HFFc6 (cell line): Measurements from ENCODE around the gene OR56A5. TPM values are rescaled to one million over a fixed set of nuclear protein-coding genes. Genes with fewer than 3 reads are reported as not detected.

Experiments used
- DNase-seq: peaks from one replicate; pipeline ENCODE4 v3.0.0-alpha.2; 2018
- H3K27ac Mint-ChIP-seq: 2 replicates; pipeline ENCODE4 v1.8.0; 2020; ENCODE audit warnings: mild to moderate bottlenecking, mixed read lengths
- H3K27me3 Mint-ChIP-seq: 2 replicates; pipeline ENCODE4 v1.8.0; 2021; ENCODE audit warnings: mild to moderate bottlenecking, moderate library complexity, mixed read lengths; ENCODE audit not compliant: insufficient read depth
- H3K36me3 Mint-ChIP-seq: 2 replicates; pipeline ENCODE4 v1.8.0; 2021; ENCODE audit warnings: low read depth, mixed read lengths
- H3K4me1 Mint-ChIP-seq: 2 replicates; pipeline ENCODE4 v1.8.0; 2020; ENCODE audit warnings: low read depth, mixed read lengths
- H3K4me3 Mint-ChIP-seq: 2 replicates; pipeline ENCODE4 v1.8.0; 2020; ENCODE audit warnings: mild to moderate bottlenecking, moderate library complexity, mixed read lengths
- H3K9me3 Mint-ChIP-seq: 2 replicates; pipeline ENCODE4 v1.8.0; 2020; ENCODE audit warnings: mild to moderate bottlenecking, mixed read lengths
- CTCF ChIP-seq: fragments of 200-600 bp; sonication (generic); IDR thresholded peaks from 2 replicates; pipeline ENCODE4 v1.5.0; 2021; ENCODE audit warnings: antibody characterized with exemption, mild to moderate bottlenecking
- total RNA-seq, 6 experiments: library from RNA; stranded (reverse); fragmentation: NEBNext Ultra II Directional; extraction: Animal tissue kit (Norgen Biotek cat#: 25700); gene quantifications; 2 replicates in 1 of 6; 3 replicates in 5 of 6; pipeline ENCODE4 v1.2.3, GENCODE V29; 2021

The OR56A5 gene
- total RNA-seq, 6 experiments from 2014 or later, result not detected

- no peak overlapping the region for H3K27ac Mint-ChIP-seq
- H3K27me3 Mint-ChIP-seq, result no peaks in the 10 kb centered on the region
- H3K9me3 Mint-ChIP-seq, result peaks cover 9% of the 10 kb centered on the region
- no peaks in the 10 kb centered on the region for H3K4me1 Mint-ChIP-seq
- no peak overlapping the region for H3K4me3 Mint-ChIP-seq
- H3K36me3 Mint-ChIP-seq, result no peaks in the 10 kb centered on the region
- no peak for TF ChIP-seq CTCF
- no peak for DNase-seq
These were observed 12.7 kb downstream of the OR56A5 start for GRCh38 chr11:5955586-5955985.

DNA sequence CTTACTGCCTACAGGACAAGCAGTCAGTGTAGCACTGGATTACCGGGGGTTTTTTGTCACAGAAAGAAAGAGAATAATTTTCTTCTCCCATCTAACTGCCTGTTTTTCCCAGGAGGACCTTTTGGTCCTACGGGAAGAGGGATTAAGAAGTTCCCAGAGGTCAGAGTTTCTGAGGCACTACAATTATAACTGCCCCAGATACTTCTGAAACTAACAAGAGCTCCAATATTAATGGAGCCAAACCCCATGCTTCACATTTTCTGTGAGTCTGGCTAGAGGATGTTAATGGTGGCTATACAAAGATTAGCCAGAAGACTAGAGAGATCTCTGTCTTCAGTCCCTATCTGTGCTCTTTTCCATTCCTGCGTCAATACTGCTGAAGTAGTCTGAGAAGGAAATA, 26.3 kb downstream of the OR56A5 start, which contains the start of gene OR56A3:
OR56A3 (plus strand) TSS at position 301 of the 400 bp plus-strand sequence. CDS start 5,096 bp downstream, outside the sequence.
- Mint-ChIP-seq H3K4me3 (no peak within 1 kb of the TSS), H3K9me3 (peaks cover 37% of the 10 kb centered on the region), H3K4me1 (no peaks in the 10 kb centered on the region), H3K36me3 (no peaks in the 10 kb centered on the region; the same call in 1 of the 2 replicates), H3K27me3 (no peaks in the 10 kb centered on the region; the same call in 1 of the 2 replicates), H3K27ac (no peak within 1 kb of the TSS)
- TF ChIP-seq CTCF, result no peak
- no peak for DNase-seq

DNA sequence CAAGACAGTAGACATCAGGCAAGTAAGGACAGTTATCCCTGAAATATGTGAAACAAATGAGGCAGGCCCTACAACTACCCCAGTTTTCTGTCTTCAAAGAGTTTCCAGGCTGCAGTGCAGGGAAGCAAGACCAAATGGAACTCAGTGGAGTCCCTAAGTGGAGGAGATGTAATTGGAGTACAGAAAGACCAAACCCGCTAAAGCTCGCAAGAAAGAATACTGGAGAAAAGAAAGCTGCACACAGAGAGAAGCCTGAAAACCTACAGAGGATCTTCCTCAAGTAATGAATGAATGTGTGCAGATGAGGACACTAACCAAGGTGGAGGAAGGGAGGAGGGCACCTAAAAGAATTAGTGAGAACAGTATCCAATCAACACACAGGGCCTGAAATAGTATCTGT, 27.5 kb downstream of the OR56A5 start:
- no peaks in the 10 kb centered on the region; the same call in 1 of the 2 replicates for H3K27me3 Mint-ChIP-seq

GRCh38 chr11:5938603-5938965, 29.7 kb downstream of the OR56A5 start:
- Mint-ChIP-seq H3K36me3 (no peaks in the 10 kb centered on the region; the same call in 1 of the 2 replicates), H3K9me3 (peaks cover 55% of the 10 kb centered on the region), H3K27ac (no peak overlapping the region), H3K4me3 (no peak overlapping the region), H3K4me1 (no peaks in the 10 kb centered on the region), H3K27me3 (no peaks in the 10 kb centered on the region; the same call in 1 of the 2 replicates)
- no peak for DNase-seq
- TF ChIP-seq CTCF, result no peak

More for the DNA sequence above, 27.5 kb downstream of the OR56A5 start:
- H3K4me3 Mint-ChIP-seq, result no peak overlapping the region
- DNase-seq, result no peak
- TF ChIP-seq CTCF, result no peak
- H3K36me3 Mint-ChIP-seq, result no peaks in the 10 kb centered on the region; the same call in 1 of the 2 replicates
- no peak overlapping the region for H3K27ac Mint-ChIP-seq
- H3K4me1 Mint-ChIP-seq, result no peaks in the 10 kb centered on the region
- H3K9me3 Mint-ChIP-seq, result peaks cover 47% of the 10 kb centered on the region

DNA sequence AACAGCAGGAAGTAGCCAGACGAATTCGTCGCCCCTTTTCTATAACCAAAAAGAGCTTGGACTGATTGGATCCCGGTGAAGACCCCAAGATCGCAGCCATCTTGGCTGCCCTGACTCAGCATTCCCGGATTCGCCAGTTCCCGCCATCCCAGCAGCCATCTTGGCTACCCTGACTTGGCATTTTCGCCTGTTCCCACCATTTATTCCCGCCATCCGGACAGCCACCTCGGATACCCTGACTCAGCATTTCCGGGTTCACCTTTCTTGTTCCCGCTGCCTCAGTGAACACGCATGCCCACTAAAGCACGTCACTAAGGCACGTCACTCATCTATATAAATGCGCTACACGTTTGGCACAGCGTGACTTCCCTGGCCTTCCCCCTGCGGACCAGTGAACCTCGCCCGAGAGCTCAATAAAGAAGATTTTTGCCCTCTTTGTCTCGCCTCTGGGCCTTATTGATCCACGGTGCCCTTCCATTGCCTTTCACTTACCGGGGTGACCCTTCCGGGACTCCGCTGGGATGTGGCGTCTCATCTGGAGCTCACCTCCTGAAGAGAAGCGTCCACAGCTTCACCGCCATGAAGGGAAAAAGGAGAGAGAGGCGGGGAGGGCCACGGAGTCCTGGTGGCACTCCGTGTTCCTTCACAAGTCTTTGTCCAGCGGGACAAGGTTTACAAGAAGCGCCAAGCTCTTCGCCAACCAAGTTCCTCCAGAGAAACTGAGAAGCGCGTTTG, 30.3 kb downstream of the OR56A5 start:
- H3K9me3 Mint-ChIP-seq, result peaks cover 60% of the 10 kb centered on the region
- H3K4me3 Mint-ChIP-seq, result no peak overlapping the region

More for the DNA sequence above, 30.3 kb downstream of the OR56A5 start:
- Mint-ChIP-seq H3K27ac (no peak overlapping the region), H3K27me3 (no peaks in the 10 kb centered on the region; the same call in 1 of the 2 replicates), H3K36me3 (no peaks in the 10 kb centered on the region; the same call in 1 of the 2 replicates), H3K4me1 (no peaks in the 10 kb centered on the region)
- no peak for TF ChIP-seq CTCF
- DNase-seq, result no peak
